Mesodermal cell (in vitro differentiated cells): Measurements from ENCODE around the gene LARGE1.

ENCODE experiments used
- H3K27ac ChIP-seq: 2 replicates; pipeline ENCODE4 v1.7.0; 2013; ENCODE audit warnings: mild to moderate bottlenecking, low read depth, low read length, moderate library complexity; ENCODE audit not compliant: severe bottlenecking
- H3K36me3 ChIP-seq: 2 replicates; pipeline ENCODE4 v1.7.1; 2013; ENCODE audit warnings: mild to moderate bottlenecking, low read length, moderate library complexity; ENCODE audit not compliant: control insufficient read depth, insufficient read depth
- H3K4me1 ChIP-seq: one replicate; pipeline ENCODE4 v1.7.1; 2013; ENCODE audit warnings: mild to moderate bottlenecking, low read length; ENCODE audit not compliant: insufficient read depth, control insufficient read depth, poor library complexity, severe bottlenecking
- H3K4me3 ChIP-seq: 2 replicates; pipeline ENCODE4 v1.7.0; 2013; ENCODE audit warnings: low read length, control low read depth, mild to moderate bottlenecking; ENCODE audit not compliant: insufficient read depth, poor library complexity, severe bottlenecking; ENCODE audit errors: extremely low read depth
- H3K9me3 ChIP-seq: 2 replicates; pipeline ENCODE4 v1.7.1; 2013; ENCODE audit warnings: mild to moderate bottlenecking, low read length, moderate library complexity; ENCODE audit not compliant: control insufficient read depth
- WGBS, 2 experiments: methylation state at CpG; one replicate each; pipeline ENCODE4 v1.1.5; 2013; ENCODE audit warnings: missing lambda C conversion rate in 2 of 2; ENCODE audit not compliant: insufficient coverage in 2 of 2; 5-methylcytosine and 5-hydroxymethylcytosine counted together

Gene LARGE1

GRCh38 chr22:33584152-33584551 is 336.1 kb downstream of the LARGE1 start:
- Histone ChIP-seq H3K36me3 (no peaks in the 10 kb centered on the region), H3K9me3 (no peaks in the 10 kb centered on the region), H3K27ac (no peak overlapping the region), H3K4me1 (no peaks in the 10 kb centered on the region), H3K4me3 (no peak overlapping the region)
- WGBS, 2 experiments: 87% methylated on average over 4 to 5 of the region's 5 CpGs

DNA sequence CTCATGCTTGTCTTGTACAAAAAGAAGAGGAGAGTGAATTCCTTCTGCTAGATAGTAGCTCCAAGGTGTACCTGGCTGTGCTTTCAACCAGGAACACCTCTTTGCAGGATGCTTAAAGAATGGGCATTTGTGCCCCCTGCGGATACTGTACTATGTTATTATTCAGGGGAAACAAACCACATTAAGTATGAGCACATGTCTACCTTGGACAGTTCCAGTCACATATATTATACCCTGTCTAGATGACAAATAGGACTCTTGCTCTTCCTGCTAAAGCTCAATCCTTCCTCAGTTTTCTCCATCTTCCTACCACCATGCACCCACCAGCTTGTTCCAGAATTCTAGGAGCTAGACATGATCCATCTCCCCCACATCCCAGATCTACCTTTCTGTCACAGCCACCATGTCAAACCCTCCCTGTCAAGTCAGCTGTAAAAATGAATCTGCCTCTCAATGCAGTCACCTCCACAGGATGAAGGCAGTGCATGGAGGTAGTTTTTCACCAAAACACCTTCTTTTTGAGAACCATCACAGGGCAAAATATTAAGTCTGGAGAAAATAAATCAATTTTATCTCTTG is 337.4 kb downstream of the LARGE1 start:
- H3K27ac ChIP-seq: no peak overlapping the region
- no peaks in the 10 kb centered on the region for H3K36me3 ChIP-seq
- no peak overlapping the region for H3K4me3 ChIP-seq
- H3K9me3 ChIP-seq: no peaks in the 10 kb centered on the region
- 100% methylated on average over 1 of the region's 1 CpG for WGBS, 2 experiments
- H3K4me1 ChIP-seq: no peaks in the 10 kb centered on the region

DNA sequence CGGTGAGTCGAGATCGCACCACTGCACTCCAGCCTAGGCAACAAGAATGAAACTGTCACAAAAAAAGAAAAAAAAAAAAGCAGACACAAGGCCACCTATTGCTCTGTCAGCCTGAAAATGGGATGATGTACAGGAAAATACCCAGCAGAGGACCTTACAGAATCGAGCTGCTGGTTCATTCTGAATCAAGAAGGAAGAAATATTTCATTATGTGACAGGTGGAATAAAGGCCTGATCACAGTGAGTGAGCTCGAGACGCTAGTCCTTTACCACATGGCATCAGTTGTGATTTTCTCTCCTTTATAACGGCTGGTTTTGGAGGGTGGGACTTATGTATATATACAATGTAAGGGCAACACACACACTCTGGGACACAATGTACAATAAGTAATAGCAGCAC is 340.0 kb downstream of the LARGE1 start:
- H3K4me1 ChIP-seq: no peaks in the 10 kb centered on the region

DNA sequence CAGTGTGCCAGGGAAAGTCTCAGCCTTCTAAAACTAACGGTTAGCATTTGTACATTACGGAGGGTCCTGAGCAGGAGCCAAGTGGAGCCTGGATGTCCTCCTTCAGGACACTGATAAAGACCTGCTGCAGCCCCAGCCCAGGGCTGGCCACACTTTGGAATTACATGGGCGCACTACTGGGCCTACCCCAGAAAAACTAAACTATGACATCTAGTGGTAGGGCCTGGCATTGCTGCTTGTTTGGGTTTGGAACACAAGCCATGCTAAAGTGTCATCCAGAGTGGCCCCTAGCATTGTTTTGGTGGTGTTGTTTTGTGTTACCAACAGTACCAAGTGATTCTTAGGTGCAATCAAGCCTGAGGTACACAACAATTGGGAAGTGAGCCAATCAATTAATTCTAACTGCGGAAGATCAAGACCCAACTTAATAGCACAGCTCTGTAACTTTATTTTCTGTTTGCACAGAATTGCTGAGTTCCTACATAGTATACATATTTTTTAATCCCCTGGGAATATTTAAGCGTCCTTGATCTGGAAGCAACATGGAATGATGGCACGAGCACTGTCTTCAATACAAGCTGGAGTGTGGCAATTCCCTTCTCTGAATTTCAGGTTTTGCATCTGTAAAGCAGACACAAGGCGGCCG is 340.7 kb downstream of the LARGE1 start:
- Histone ChIP-seq H3K4me3 (no peak overlapping the region), H3K36me3 (no peaks in the 10 kb centered on the region), H3K9me3 (no peaks in the 10 kb centered on the region), H3K27ac (no peak overlapping the region), H3K4me1 (no peaks in the 10 kb centered on the region)
- WGBS, 2 experiments: 78 to 80% methylated on average over 4 to 7 of the region's 8 CpGs

More for the DNA sequence above, 340.0 kb downstream of the LARGE1 start:
- H3K27ac ChIP-seq: no peak overlapping the region
- no peaks in the 10 kb centered on the region for H3K9me3 ChIP-seq
- 86 to 88% methylated on average over 1 to 4 of the region's 7 CpGs for WGBS, 2 experiments
- no peak overlapping the region for H3K4me3 ChIP-seq
- no peaks in the 10 kb centered on the region for H3K36me3 ChIP-seq

- Histone ChIP-seq H3K4me3 (no peak overlapping the region), H3K9me3 (no peaks in the 10 kb centered on the region), H3K27ac (no peak overlapping the region), H3K4me1 (no peaks in the 10 kb centered on the region), H3K36me3 (no peaks in the 10 kb centered on the region)
- WGBS, 2 experiments: 80% methylated on average over 1 of the region's 1 CpG; no CpG with 5 or more reads in 1 of the 2 experiments
Measured at GRCh38 chr22:33578752-33579151, 341.5 kb downstream of the LARGE1 start.

DNA sequence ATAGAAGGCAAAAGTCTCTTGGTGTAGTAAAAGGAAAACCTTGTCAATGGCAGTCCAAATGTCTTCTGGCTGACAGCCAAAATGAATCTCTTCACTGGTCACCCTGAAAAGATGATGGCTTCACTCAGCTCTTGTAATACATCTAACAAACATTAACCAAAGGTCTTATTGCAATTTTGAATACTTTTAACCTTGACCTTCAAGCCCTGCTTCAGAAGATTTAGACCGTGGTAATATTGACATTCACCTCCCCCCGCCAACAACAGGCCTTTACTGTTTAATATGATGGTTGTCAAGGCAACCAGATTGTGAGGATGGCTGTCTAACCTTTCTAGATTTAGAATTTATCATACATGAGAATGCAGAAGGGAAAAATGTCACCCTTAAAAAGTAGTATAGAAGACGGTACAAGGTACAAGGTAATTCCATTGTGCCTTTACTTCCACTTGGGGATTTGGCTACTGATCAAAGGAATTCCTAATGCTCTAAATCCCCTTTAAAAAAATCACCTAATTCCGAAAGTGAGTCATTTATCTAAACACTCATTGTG is 342.3 kb downstream of the LARGE1 start:
- no peak overlapping the region for H3K4me3 ChIP-seq

GRCh38 chr22:33576205-33576604 is 344.1 kb downstream of the LARGE1 start:
- Histone ChIP-seq H3K4me3 (no peak overlapping the region), H3K27ac (no peak overlapping the region), H3K9me3 (no peaks in the 10 kb centered on the region), H3K4me1 (no peaks in the 10 kb centered on the region), H3K36me3 (no peaks in the 10 kb centered on the region)
- 100% methylated on average over 1 of the region's 3 CpGs; no CpG with 5 or more reads in 1 of the 2 experiments for WGBS, 2 experiments

More for the DNA sequence above, 342.3 kb downstream of the LARGE1 start:
- H3K36me3 ChIP-seq: no peaks in the 10 kb centered on the region
- H3K9me3 ChIP-seq: no peaks in the 10 kb centered on the region
- no peaks in the 10 kb centered on the region for H3K4me1 ChIP-seq
- no peak overlapping the region for H3K27ac ChIP-seq
- WGBS, 2 experiments: no CpG with 5 or more reads among the region's 4 CpGs

DNA sequence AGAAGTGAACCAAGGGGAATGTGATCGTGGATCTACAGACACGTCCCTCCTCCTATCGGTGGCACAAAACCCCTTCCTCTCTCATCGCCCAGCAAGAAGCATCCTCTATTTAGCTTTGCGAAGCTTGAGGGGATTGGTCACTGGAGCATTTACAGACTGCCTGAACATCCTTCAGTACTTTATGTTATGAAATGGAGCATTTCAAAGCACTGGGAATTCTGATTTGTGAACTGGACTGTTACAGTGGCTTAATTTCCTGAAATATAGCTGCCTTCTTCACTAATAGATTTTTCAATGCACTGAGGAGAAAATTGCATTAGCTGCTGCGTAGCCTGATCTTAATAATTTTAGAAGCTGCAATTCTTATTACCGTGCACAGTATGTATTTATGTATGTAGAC is 344.5 kb downstream of the LARGE1 start:
- no peaks in the 10 kb centered on the region for H3K9me3 ChIP-seq
- no peak overlapping the region for H3K4me3 ChIP-seq
- WGBS, 2 experiments: 70 to 89% methylated on average over 2 to 3 of the region's 7 CpGs
- H3K27ac ChIP-seq: no peak overlapping the region
- H3K36me3 ChIP-seq: no peaks in the 10 kb centered on the region
- no peaks in the 10 kb centered on the region for H3K4me1 ChIP-seq

DNA sequence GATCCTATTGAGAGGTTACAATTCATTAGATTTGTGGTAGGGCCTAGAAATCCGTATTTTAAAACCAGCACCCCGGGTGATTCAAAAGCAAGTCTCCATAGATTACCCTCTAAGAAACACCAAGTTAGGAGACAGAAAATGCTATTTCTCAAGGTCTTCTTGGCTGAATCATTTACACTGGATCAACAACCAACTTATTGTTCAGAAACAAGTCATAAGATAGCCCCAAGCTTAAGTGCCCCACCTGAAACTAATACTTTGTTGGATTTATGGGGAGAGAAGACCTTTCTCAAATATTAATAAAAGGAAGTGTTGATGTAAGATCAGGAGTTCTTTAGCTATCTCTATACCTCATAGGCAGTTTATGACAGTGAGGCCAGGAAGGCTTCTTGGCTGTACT is 345.2 kb downstream of the LARGE1 start:
- Histone ChIP-seq H3K9me3 (no peaks in the 10 kb centered on the region), H3K4me3 (no peak overlapping the region), H3K36me3 (no peaks in the 10 kb centered on the region), H3K4me1 (no peaks in the 10 kb centered on the region), H3K27ac (no peak overlapping the region)
- 100% methylated on average over 2 of the region's 2 CpGs; no CpG with 5 or more reads in 1 of the 2 experiments for WGBS, 2 experiments

DNA sequence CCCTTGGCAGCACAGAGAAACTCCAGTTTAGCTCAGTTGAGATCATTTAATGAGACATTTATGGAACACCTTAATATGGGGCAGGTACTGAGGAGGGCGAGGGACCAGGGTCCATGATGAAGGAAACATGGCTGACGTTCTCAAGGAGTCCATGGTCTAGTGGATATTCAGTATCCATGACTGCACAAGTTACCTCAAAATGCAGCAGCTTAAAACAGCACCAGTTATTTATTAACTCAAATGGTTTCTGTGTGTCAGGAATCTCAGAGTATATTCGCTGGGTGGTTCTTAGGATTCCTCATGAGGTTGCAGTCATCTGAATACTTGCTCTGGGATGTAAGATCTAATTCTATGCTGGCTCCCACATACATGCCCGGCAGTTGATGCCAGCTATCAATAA is 346.8 kb downstream of the LARGE1 start:
- no peak overlapping the region for H3K27ac ChIP-seq
- peaks cover 3% of the 10 kb centered on the region for H3K4me1 ChIP-seq
- no peaks in the 10 kb centered on the region for H3K36me3 ChIP-seq
- no peak overlapping the region for H3K4me3 ChIP-seq
- H3K9me3 ChIP-seq: no peaks in the 10 kb centered on the region
- WGBS, 2 experiments: 96 to 100% methylated on average over 2 to 3 of the region's 4 CpGs

DNA sequence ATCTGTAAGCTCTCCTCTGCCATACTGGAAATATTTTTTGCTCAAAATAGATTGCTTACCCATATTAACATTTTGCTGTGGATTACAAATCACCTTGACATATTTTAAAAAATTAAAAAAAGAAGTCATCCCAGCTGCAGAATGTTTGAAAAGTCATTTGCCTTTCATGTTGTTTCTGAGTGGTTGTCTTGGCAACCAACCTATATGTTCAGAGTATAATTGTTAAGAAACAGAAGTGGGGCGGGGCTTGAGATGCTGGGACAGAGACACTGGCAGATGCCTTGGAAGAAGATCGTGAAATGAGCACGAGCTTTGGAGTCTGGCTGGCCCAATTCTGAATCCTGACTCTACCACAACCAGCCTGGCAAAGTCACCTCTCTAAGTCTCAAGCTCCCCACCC is 348.2 kb downstream of the LARGE1 start:
- 100% methylated on average over 3 of the region's 3 CpGs; no CpG with 5 or more reads in 1 of the 2 experiments for WGBS, 2 experiments
- Histone ChIP-seq H3K4me1 (peaks cover 3% of the 10 kb centered on the region), H3K9me3 (no peaks in the 10 kb centered on the region), H3K27ac (no peak overlapping the region), H3K4me3 (no peak overlapping the region), H3K36me3 (no peaks in the 10 kb centered on the region)
